ENCODE results near the gene IFNK.

DNA sequence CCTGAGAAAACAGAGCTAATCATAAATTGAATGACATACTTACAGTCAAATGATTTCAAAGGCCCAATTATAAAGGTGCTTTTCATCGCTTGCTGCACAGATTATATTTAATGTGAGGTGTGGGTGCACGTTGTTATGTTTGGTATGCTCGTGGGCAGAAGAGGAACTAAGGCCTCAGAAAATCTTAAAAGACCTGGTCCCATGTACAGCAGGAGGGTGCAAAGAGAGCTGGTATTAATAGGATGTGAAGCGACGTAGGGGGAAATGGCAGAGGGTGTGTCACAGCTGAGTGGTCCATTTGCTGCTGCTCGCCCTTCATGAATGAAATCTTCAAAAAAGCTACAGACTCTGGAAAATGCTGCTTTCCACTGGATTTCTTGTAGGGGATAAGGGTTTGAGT, 40.5 kb upstream of the IFNK start:
- TF ChIP-seq, protein P1, sequence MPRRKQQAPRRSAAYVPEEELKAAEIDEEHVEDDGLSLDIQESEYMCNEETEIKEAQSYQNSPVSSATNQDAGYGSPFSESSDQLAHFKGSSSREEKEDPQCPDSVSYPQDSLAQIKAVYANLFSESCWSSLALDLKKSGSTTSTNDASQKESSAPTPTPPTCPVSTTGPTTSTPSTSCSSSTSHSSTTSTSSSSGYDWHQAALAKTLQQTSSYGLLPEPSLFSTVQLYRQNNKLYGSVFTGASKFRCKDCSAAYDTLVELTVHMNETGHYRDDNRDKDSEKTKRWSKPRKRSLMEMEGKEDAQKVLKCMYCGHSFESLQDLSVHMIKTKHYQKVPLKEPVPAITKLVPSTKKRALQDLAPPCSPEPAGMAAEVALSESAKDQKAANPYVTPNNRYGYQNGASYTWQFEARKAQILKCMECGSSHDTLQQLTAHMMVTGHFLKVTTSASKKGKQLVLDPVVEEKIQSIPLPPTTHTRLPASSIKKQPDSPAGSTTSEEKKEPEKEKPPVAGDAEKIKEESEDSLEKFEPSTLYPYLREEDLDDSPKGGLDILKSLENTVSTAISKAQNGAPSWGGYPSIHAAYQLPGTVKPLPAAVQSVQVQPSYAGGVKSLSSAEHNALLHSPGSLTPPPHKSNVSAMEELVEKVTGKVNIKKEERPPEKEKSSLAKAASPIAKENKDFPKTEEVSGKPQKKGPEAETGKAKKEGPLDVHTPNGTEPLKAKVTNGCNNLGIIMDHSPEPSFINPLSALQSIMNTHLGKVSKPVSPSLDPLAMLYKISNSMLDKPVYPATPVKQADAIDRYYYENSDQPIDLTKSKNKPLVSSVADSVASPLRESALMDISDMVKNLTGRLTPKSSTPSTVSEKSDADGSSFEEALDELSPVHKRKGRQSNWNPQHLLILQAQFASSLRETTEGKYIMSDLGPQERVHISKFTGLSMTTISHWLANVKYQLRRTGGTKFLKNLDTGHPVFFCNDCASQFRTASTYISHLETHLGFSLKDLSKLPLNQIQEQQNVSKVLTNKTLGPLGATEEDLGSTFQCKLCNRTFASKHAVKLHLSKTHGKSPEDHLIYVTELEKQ (tag by site-specific recombination; IDR thresholded peaks at IDR 0.05; ENCODE audit: borderline replicate concordance) = no peak
- TF ChIP-seq, protein P2, sequence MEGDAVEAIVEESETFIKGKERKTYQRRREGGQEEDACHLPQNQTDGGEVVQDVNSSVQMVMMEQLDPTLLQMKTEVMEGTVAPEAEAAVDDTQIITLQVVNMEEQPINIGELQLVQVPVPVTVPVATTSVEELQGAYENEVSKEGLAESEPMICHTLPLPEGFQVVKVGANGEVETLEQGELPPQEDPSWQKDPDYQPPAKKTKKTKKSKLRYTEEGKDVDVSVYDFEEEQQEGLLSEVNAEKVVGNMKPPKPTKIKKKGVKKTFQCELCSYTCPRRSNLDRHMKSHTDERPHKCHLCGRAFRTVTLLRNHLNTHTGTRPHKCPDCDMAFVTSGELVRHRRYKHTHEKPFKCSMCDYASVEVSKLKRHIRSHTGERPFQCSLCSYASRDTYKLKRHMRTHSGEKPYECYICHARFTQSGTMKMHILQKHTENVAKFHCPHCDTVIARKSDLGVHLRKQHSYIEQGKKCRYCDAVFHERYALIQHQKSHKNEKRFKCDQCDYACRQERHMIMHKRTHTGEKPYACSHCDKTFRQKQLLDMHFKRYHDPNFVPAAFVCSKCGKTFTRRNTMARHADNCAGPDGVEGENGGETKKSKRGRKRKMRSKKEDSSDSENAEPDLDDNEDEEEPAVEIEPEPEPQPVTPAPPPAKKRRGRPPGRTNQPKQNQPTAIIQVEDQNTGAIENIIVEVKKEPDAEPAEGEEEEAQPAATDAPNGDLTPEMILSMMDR (tag by site-specific recombination; IDR thresholded peaks at IDR 0.05) = no peak
- TF ChIP-seq ZNF324 (tag by site-specific recombination; IDR thresholded peaks at IDR 0.05) (no peak), SP3 (tag by site-specific recombination; IDR thresholded peaks at IDR 0.05) (no peak), TCF7L2 (IDR thresholded peaks at IDR 0.05; ENCODE audit: borderline replicate concordance, low read depth, low read length) (no peak), ZNF558 (tag by site-specific recombination; IDR thresholded peaks at IDR 0.05) (no peak), SCRT2 (tag by site-specific recombination; IDR thresholded peaks at IDR 0.05) (no peak)
- TF ChIP-seq, protein P3, sequence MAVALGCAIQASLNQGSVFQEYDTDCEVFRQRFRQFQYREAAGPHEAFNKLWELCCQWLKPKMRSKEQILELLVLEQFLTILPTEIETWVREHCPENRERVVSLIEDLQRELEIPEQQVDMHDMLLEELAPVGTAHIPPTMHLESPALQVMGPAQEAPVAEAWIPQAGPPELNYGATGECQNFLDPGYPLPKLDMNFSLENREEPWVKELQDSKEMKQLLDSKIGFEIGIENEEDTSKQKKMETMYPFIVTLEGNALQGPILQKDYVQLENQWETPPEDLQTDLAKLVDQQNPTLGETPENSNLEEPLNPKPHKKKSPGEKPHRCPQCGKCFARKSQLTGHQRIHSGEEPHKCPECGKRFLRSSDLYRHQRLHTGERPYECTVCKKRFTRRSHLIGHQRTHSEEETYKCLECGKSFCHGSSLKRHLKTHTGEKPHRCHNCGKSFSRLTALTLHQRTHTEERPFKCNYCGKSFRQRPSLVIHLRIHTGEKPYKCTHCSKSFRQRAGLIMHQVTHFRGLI (tag by site-specific recombination; IDR thresholded peaks at IDR 0.05) = no peak

Measured in HEK293 (cell line).